Coronary artery (tissue), 2 donors: ENCODE measurements around the gene TAF1C.

ENCODE experiments used
- DNase-seq: peaks from one replicate; pipeline ENCODE4 v3.0.0-alpha.2; 2017; ENCODE audit warnings: low spot score
- H3K27ac ChIP-seq, 2 donors: fragments of 200-600 bp; sonication (generic); one replicate each; pipeline ENCODE4 v1.5.1; 2016 to 2019
- H3K4me3 ChIP-seq: fragments of 200-600 bp; sonication (generic); 2 replicates; pipeline ENCODE4 v1.5.1; 2016; ENCODE audit warnings: mild to moderate bottlenecking, moderate library complexity
- TF ChIP-seq, protein P1 (sequence below): fragments of 200-600 bp; sonication (generic); IDR thresholded peaks from one replicate; pipeline ENCODE4 v1.5.1; 2019; ENCODE audit warnings: antibody characterized with exemption

TAF1C gene

GRCh38 chr16:84144859-84145639, 41.8 kb downstream of the TAF1C start, which contains the start of the genes DNAAF1 and HSDL1:
Gene DNAAF1, plus strand, starts transcription at chr16:84145308. Its CDS starts 133 bp downstream, at chr16:84145441.
Gene HSDL1, minus strand, starts transcription at chr16:84145177. Its CDS starts 13,856 bp downstream, at chr16:84131321.
- Histone ChIP-seq H3K27ac (peak within 1 kb of the TSS; percentile 70 to 87), H3K4me3 (peak within 1 kb of the TSS; percentile 98)
- DNase-seq = peak; percentile 90
- TF ChIP-seq, protein P1, sequence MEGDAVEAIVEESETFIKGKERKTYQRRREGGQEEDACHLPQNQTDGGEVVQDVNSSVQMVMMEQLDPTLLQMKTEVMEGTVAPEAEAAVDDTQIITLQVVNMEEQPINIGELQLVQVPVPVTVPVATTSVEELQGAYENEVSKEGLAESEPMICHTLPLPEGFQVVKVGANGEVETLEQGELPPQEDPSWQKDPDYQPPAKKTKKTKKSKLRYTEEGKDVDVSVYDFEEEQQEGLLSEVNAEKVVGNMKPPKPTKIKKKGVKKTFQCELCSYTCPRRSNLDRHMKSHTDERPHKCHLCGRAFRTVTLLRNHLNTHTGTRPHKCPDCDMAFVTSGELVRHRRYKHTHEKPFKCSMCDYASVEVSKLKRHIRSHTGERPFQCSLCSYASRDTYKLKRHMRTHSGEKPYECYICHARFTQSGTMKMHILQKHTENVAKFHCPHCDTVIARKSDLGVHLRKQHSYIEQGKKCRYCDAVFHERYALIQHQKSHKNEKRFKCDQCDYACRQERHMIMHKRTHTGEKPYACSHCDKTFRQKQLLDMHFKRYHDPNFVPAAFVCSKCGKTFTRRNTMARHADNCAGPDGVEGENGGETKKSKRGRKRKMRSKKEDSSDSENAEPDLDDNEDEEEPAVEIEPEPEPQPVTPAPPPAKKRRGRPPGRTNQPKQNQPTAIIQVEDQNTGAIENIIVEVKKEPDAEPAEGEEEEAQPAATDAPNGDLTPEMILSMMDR = no peak

GRCh38 chr16:84144209-84144858, 42.5 kb downstream of the TAF1C start:
- Histone ChIP-seq H3K27ac (peak overlapping the region; percentile 70 to 87), H3K4me3 (peak overlapping the region; percentile 98)
- DNase-seq = no peak
- TF ChIP-seq, protein P1 = no peak

GRCh38 chr16:84143784-84144199, 43.1 kb downstream of the TAF1C start:
- DNase-seq = no peak
- Histone ChIP-seq H3K4me3 (peak overlapping the region; percentile 98), H3K27ac (no peak overlapping the region)
- TF ChIP-seq, protein P1 = no peak

GRCh38 chr16:84143081-84143480, 43.8 kb downstream of the TAF1C start:
- DNase-seq = no peak
- Histone ChIP-seq H3K27ac (no peak overlapping the region), H3K4me3 (no peak overlapping the region)
- TF ChIP-seq, protein P1 = no peak

GRCh38 chr16:84141143-84141670, 45.6 kb downstream of the TAF1C start:
- Histone ChIP-seq H3K4me3 (no peak overlapping the region), H3K27ac (no peak overlapping the region)
- DNase-seq = peak; percentile 14
- TF ChIP-seq, protein P1 = no peak

DNA sequence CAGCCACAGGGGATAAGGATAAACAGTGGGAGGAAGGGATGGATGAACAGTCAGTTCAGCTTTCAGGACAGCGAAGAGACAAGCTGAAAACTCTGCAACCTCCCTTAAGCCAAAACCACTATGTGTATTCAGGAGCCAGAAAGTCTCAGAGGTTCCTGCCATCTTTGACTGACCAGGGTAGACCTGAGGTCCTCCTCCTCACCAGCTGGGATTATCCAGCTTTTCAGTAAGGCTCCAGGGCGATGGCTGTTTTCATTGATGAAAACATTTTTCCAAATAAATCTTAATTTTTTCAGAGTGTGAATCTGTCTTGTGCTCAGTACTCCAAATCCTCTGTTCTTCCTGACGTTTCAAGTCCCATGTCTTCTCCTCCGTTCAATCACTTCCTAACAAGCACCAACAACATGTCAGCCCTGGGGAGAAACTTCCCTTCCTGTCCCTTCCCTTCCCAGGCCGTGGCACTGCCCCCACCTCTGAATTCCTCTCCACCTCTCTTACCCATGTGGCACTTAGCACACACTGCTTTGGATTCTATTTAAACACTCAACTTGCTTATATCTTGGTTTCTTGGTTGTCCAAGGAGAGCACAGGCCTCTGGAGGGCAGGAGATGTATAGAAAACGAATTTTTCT, 47.1 kb downstream of the TAF1C start:
- TF ChIP-seq, protein P1 = no peak
- H3K27ac ChIP-seq = no peak overlapping the region
- H3K4me3 ChIP-seq = no peak overlapping the region
- peak; percentile 12 for DNase-seq
